NOMO-1 (cell line): Measurements from ENCODE around the gene EVPL.
"Not testable (repeated sequence)": the region's sequence is repeated elsewhere in the genome, so short reads cannot be mapped to it uniquely, and the experiment has no call there.

ENCODE experiments used
- DNase-seq, 2 experiments: peaks; one replicate each; lab custom pipeline; 2025; ENCODE audit not compliant: unreplicated experiment in 2 of 2; lab: John Stamatoyannopoulos, UW

EVPL gene

DNA sequence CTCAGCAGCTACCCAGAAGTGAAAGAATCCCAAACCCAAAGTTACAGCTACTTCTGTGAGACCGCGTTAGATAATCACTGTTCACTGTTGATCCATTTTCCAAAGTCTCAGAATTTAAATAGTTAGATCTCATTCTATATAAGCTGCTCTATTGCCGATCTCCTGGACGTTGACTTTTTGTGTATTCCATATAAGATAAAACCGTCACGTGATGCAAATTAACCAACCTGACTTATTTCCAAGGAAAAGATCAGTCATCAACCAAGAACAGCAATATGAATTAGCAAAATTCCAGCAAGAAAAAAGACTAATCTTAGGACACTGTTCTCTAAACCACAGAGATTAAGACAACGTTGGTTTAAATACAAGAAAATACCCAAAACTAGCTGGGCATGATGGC lies 56.5 kb downstream of the EVPL start:
- no peak for DNase-seq

DNA sequence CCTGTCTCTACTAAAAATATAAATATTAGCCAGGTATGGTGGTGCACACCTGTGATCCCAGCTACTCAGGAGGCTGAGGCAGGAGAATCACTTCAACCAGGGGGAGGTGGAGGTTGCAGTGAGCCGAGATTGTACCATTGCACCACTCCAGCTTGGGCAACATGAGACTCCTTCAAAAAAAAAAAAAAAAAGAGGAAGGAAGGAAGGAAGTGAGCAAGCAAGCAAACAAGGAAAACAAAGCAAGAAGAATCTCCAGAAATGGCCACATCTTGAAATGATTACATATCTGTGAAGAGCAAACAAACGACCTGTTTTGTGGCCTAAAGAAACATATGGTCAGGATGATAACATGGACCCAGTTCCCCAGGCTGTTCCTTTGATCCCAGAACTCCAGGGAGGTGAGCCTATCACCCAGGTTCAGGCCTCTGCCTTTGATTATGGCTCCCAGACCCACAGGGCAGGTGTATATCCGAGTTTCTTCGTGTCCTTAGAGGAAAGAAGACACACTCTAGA lies 57.0 kb downstream of the EVPL start:
- DNase-seq, result peak in 1 of 2 experiments; percentile 34

DNA sequence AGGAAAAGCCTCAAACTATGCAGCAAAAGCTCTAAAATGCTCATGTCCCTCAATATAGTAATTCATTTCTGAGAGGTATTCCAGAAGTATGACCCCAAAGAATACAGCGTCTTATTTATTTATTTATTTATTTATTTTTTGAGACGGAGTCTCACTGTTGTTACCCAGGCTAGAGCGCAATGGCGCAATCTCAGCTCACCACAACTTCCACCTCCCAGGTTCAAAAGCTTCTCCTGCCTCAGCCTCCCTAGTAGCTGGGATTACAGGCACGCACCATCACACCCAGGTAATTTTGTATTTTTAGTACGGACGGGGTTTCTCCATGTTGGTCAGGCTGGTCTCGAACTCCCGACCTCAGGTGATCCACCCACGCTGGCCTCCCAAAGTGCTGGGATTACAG lies 58.1 kb downstream of the EVPL start:
- DNase-seq, result not testable (repeated sequence)

DNA sequence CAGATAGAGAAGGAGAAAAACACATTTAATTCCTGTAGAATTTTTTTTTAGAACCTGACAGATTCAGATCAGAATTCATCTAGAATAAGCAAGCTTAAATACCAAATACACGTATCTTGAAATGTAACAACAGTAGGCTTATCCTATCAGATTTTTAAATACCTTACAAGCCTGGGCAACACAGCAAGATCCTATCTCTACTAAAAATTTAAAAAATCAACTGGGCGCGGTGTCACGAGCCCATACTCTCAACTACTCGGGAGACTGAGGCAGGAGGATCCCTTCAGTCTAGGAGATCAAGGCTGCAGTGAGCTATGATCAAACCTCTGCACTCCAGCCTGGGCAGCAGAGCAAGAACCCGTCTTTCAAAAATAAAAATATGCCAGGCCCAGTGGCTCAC lies 61.6 kb downstream of the EVPL start:
- DNase-seq, result no peak

DNA sequence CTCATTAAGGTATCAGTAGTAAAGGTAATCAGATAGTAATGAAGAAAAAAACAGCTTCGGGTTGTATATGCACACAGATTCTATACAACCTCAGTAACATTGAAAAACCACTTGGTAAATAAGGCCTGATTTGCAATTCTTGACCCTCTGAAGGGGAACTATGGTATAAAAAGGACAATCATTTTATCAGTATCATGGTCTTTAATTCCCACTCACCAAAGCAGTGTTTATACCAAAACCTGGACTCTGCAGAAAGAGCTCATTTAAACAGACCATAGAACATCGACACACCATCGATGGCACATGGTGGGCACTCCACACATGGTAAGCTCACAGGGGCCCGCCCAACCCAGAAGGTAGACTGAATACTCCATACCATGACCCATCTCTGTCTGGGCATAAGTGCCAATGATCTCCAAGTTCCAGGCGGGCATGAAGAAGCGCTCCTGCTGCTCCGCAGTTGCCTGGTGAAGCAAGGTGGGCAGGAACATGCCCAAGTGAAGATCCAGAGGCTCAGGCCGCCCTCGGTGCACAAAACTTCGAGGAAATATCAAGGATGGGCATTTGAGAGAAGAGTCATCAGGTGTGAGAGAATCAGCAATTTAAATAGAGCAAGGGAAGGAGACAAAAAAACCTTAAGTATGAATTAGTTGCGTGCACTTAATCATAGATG lies 67.1 kb downstream of the EVPL start:
- DNase-seq, result no peak

DNA sequence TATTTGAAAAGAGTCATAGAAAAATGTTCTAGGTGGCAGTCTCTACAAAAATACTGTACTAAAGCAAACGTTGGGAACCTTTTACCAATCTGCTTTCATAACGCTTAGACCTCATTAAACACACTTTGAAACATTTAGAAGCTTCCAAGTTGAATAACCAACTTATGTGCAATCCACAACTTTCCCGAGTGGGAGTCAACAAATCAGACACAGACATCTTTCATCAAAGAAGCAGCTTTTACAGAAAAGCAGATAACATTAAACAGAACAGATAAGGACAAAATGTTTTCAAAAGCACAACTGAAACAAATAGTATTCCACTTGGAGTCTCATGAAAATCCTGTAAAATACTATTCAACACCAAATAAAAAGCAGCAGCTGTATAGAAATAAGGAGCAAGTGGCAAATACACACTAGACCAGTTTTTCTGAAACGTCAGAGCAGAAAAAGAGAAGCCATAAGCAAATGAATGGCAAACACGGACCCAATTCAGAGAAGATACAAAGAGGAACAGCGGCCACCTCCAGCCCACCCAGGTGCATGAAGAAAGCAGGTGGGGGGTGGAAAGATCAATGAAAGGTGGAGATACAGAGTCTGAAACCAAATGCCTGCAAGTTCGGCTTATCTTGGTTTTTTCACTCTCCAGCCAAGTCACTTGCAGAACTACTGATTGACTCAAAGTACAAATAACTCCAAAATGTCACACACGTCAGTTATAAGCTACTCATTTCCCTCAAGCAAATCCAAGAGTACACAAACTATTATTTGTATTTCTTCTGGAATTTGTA lies 67.9 kb downstream of the EVPL start:
- DNase-seq, result no peak
